Measurements from ENCODE around the gene ZNF599. TPM values are rescaled to one million over a fixed set of nuclear protein-coding genes. Genes with fewer than 3 reads are reported as not detected.

ZNF599 gene
- total and polyA plus RNA-seq, 2 of the 13 experiments (the other 11 are each of a cell fraction or from before 2014, with no cell fraction given): 5.8 to 7.3 TPM

DNA sequence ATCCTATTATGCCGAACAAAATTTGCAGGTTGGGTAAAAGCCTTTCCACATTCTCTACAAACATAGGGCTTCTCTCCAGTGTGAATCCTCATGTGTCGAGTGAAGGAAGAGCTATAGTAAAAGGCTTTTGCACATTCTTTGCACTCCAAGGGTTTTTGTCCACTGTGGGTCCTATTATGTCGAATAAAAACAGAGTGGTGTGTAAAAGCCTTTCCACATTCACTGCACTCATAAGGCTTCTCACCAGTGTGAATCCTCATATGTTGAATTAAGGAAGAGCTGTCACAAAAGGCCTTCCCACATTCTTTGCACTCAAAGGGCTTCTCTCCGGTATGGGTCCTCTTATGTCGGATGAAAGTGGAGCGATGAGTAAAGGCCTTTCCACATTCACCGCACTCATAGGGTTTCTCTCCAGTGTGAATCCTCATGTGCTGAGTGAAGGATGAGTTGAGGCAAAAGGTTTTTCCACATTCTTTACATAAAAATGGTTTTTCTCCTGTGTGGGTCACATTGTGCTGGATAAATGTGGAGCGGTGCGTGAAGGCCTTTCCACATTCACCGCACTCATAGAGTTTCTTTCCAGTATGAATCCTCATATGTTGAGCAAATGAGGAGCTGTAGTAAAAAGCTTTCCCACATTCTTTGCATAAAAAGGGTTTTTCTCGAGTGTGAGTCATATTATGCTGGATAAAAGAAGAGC, 13.6 kb downstream of the ZNF599 start:
- H3K9ac ChIP-seq (ENCODE audit: insufficient read depth, low read depth, low read length): no peak overlapping the region
- no peaks in the 10 kb centered on the region for H3K27me3 ChIP-seq (ENCODE audit: control insufficient read depth in 1 of 2, insufficient read depth in 2 of 2, low read length in 2 of 2)
- H3K4me2 ChIP-seq (ENCODE audit: low read depth, low read length): no peak overlapping the region
- BruUV-seq (replicated peaks): no TSS peak
- H3K4me1 ChIP-seq (ENCODE audit: insufficient read depth, low read length): no peaks in the 10 kb centered on the region
- peaks cover 97% of the 10 kb centered on the region for H3K9me3 ChIP-seq (ENCODE audit: low read length)
- ATAC-seq: no peak
- peaks cover 1 to 9% of the 10 kb centered on the region in 2 experiments; a peak in 2 of 5 replicates for H3K36me3 ChIP-seq (replicated peaks in 1 of 2; ENCODE audit: control insufficient read depth in 1 of 2, insufficient read depth in 2 of 2, low read length in 2 of 2)
- no peak for TF ChIP-seq ZSCAN31 (CRISPR knock-in tag; IDR thresholded peaks at IDR 0.05; ENCODE audit: low read depth)
- no peak for TF ChIP-seq MTA1 (CRISPR knock-in tag; IDR thresholded peaks at IDR 0.05; ENCODE audit: borderline replicate concordance)
- peak; percentile 100 for TF ChIP-seq ZNF274 (CRISPR knock-in tag; IDR thresholded peaks at IDR 0.05)
- no peak for TF ChIP-seq ZNF460 (CRISPR knock-in tag; IDR thresholded peaks at IDR 0.05; ENCODE audit: borderline replicate concordance)
- TF ChIP-seq ATF1 (CRISPR knock-in tag; IDR thresholded peaks at IDR 0.05): no peak
- TF ChIP-seq, protein P1, sequence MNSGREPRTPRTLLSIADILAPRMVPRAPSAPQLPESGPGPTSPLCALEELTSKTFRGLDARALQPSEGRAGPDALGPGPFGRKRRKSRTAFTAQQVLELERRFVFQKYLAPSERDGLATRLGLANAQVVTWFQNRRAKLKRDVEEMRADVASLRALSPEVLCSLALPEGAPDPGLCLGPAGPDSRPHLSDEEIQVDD (CRISPR knock-in tag; IDR thresholded peaks at IDR 0.05; ENCODE audit: borderline replicate concordance): no peak
- no peak for FAIRE-seq
- H3K4me3 ChIP-seq (replicated peaks in 1 of 3; ENCODE audit: insufficient read depth in 1 of 3, low read depth in 2 of 3, low read length in 3 of 3): no peak overlapping the region
- CTCF ChIA-PET (ENCODE audit: low intra/inter-chr PET ratio, low total read pairs): no interaction called here
- DNase-seq (ENCODE audit: low spot score): no peak
- intact Hi-C loops (cut with micrococcal nuclease; ENCODE audit: unreplicated experiment): no loop called here
- in situ Hi-C loops (cut with HindIII; ENCODE audit: extremely low pct_ligation_motif_present, low pct_unique_long_range_greater_than_20kb): no loop called here
- H3K79me2 ChIP-seq (ENCODE audit: insufficient read depth, low read length): no peaks in the 10 kb centered on the region
- WGBS (ENCODE audit: low lambda C conversion rate): 86% methylated on average over 11 of the region's 11 CpGs
- H4K20me1 ChIP-seq (ENCODE audit: insufficient read depth, low read length): no peaks in the 10 kb centered on the region
- POLR2A ChIA-PET: no interaction called here
- H3K27ac ChIP-seq (ENCODE audit: extremely low read length, insufficient read depth, low read length): no peak overlapping the region
- H2AFZ ChIP-seq (ENCODE audit: low read length): no peak overlapping the region

DNA sequence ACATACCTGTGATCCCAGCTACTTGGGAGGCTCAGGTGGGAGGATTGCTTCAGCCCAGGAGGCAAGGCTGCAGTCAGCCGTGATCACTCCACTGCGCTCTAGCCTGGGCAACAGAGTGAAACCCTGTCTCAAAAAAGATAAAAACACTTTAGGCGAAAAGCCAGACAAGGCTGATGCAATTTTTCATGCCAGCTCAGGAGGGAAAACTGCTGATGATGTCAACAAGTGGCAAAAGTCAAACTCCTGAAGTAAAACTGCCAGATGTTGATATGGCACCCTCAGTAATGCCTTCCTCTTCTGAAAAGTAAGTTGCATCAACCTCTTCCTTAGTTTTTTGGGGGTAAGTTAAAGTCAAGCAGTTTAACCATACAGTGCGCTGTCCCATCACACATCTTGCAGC, 15.6 kb downstream of the ZNF599 start:
- intact Hi-C loops (cut with micrococcal nuclease; ENCODE audit: unreplicated experiment) (no loop called here), in situ Hi-C loops (cut with HindIII; ENCODE audit: extremely low pct_ligation_motif_present, low pct_unique_long_range_greater_than_20kb) (no loop called here)
- H4K20me1 ChIP-seq (ENCODE audit: insufficient read depth, low read length): no peaks in the 10 kb centered on the region
- POLR2A ChIA-PET: no interaction called here
- H3K9ac ChIP-seq (ENCODE audit: insufficient read depth, low read depth, low read length): no peak overlapping the region
- no peak overlapping the region for H2AFZ ChIP-seq (ENCODE audit: low read length)
- no peak overlapping the region for H3K4me2 ChIP-seq (ENCODE audit: low read depth, low read length)
- no peaks in the 10 kb centered on the region for H3K79me2 ChIP-seq (ENCODE audit: insufficient read depth, low read length)
- FAIRE-seq: no peak
- H3K4me3 ChIP-seq (replicated peaks in 1 of 3; ENCODE audit: insufficient read depth in 1 of 3, low read depth in 2 of 3, low read length in 3 of 3): no peak overlapping the region
- no peaks in the 10 kb centered on the region for H3K27me3 ChIP-seq (ENCODE audit: control insufficient read depth in 1 of 2, insufficient read depth in 2 of 2, low read length in 2 of 2)
- WGBS (ENCODE audit: low lambda C conversion rate): 80% methylated on average over 4 of the region's 4 CpGs
- no peak overlapping the region for H3K27ac ChIP-seq (ENCODE audit: extremely low read length, insufficient read depth, low read length)
- CTCF ChIA-PET (ENCODE audit: low intra/inter-chr PET ratio, low total read pairs): no interaction called here
- DNase-seq (ENCODE audit: low spot score): no peak
- TF ChIP-seq ZNF556 (CRISPR knock-in tag; IDR thresholded peaks at IDR 0.05; ENCODE audit: borderline replicate concordance): no peak
- no peak for TF ChIP-seq NR3C1 (CRISPR knock-in tag; IDR thresholded peaks at IDR 0.05)
- TF ChIP-seq, protein P2, sequence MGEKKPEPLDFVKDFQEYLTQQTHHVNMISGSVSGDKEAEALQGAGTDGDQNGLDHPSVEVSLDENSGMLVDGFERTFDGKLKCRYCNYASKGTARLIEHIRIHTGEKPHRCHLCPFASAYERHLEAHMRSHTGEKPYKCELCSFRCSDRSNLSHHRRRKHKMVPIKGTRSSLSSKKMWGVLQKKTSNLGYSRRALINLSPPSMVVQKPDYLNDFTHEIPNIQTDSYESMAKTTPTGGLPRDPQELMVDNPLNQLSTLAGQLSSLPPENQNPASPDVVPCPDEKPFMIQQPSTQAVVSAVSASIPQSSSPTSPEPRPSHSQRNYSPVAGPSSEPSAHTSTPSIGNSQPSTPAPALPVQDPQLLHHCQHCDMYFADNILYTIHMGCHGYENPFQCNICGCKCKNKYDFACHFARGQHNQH (CRISPR knock-in tag; IDR thresholded peaks at IDR 0.05): no peak
- TF ChIP-seq, protein P3, sequence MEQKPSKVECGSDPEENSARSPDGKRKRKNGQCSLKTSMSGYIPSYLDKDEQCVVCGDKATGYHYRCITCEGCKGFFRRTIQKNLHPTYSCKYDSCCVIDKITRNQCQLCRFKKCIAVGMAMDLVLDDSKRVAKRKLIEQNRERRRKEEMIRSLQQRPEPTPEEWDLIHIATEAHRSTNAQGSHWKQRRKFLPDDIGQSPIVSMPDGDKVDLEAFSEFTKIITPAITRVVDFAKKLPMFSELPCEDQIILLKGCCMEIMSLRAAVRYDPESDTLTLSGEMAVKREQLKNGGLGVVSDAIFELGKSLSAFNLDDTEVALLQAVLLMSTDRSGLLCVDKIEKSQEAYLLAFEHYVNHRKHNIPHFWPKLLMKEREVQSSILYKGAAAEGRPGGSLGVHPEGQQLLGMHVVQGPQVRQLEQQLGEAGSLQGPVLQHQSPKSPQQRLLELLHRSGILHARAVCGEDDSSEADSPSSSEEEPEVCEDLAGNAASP (CRISPR knock-in tag; IDR thresholded peaks at IDR 0.05; ENCODE audit: borderline replicate concordance): no peak
- TF ChIP-seq, protein P4, sequence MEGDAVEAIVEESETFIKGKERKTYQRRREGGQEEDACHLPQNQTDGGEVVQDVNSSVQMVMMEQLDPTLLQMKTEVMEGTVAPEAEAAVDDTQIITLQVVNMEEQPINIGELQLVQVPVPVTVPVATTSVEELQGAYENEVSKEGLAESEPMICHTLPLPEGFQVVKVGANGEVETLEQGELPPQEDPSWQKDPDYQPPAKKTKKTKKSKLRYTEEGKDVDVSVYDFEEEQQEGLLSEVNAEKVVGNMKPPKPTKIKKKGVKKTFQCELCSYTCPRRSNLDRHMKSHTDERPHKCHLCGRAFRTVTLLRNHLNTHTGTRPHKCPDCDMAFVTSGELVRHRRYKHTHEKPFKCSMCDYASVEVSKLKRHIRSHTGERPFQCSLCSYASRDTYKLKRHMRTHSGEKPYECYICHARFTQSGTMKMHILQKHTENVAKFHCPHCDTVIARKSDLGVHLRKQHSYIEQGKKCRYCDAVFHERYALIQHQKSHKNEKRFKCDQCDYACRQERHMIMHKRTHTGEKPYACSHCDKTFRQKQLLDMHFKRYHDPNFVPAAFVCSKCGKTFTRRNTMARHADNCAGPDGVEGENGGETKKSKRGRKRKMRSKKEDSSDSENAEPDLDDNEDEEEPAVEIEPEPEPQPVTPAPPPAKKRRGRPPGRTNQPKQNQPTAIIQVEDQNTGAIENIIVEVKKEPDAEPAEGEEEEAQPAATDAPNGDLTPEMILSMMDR (CRISPR knock-in tag; IDR thresholded peaks at IDR 0.05): no peak
- TF ChIP-seq ZNF577 (CRISPR knock-in tag; IDR thresholded peaks at IDR 0.05; ENCODE audit: borderline replicate concordance, low read depth): no peak
- no peak for TF ChIP-seq AKAP8 (CRISPR knock-in tag; IDR thresholded peaks at IDR 0.05)
- H3K4me1 ChIP-seq (ENCODE audit: insufficient read depth, low read length): no peaks in the 10 kb centered on the region
- no TSS peak for BruUV-seq (replicated peaks)
- peaks cover 91% of the 10 kb centered on the region for H3K9me3 ChIP-seq (ENCODE audit: low read length)
- H3K36me3 ChIP-seq (replicated peaks in 1 of 2; ENCODE audit: control insufficient read depth in 1 of 2, insufficient read depth in 2 of 2, low read length in 2 of 2): no peaks in the 10 kb centered on the region
- ATAC-seq: no peak

All from HepG2 (cell line).